HepG2 (cell line): ENCODE results near the gene PCBP2. TPM values are rescaled to one million over a fixed set of nuclear protein-coding genes. Genes with fewer than 3 reads are reported as not detected.

Experiments
- ATAC-seq: fragments of 200-7000 bp; cut with Tn5 transposase; 3 replicates; pipeline ENCODE4 v1.9.1; 2020; ENCODE audit warnings: mild to moderate bottlenecking, moderate library complexity
- BruUV-seq: library from RNA; stranded (reverse); fragments of 400-500 nt; replicated peaks from 2 replicates; lab custom pipeline; 2021; lab: Mats Ljungman, UMichigan
- CTCF ChIA-PET: fragments of 300-600 bp; formaldehyde crosslinking; extraction: SDS; loops from one replicate; lab custom pipeline; 2021; ENCODE audit warnings: low total read pairs, inconsistent platforms, low intra/inter-chr PET ratio; lab: Yijun Ruan, JAX
- POLR2A ChIA-PET: fragments of 350-600 bp; sonication (Branson Sonifier 250); formaldehyde crosslinking; loops from one replicate; lab custom pipeline; 2020; ENCODE audit warnings: antibody characterized with exemption, inconsistent platforms; lab: Yijun Ruan, JAX
- DNase-seq: peaks from one replicate; pipeline ENCODE4 v3.0.0-alpha.2; 2015; ENCODE audit warnings: low spot score
- FAIRE-seq: peaks from 3 replicates; lab custom pipeline; 2011; peaks lifted over from hg19 to GRCh38; lab: Jason Lieb, UNC
- H2AFZ ChIP-seq: one replicate; pipeline ENCODE4 v1.6.1; 2011; ENCODE audit warnings: low read length, inconsistent platforms
- H3K27ac ChIP-seq: fragments of 300-600 bp; 3 replicates; pipeline ENCODE4 v1.8.0; 2011; ENCODE audit warnings: mixed run types, mild to moderate bottlenecking, mixed read lengths, low read length, inconsistent platforms; ENCODE audit not compliant: insufficient read depth; ENCODE audit errors: extremely low read length
- H3K27me3 ChIP-seq, 2 experiments: fragments of 200-600 bp in 1 of 2; 2 replicates in 1 of 2; 3 replicates in 1 of 2; pipeline versions ENCODE4 v1.6.0 to v1.8.0; 2011; ENCODE audit warnings: low read length in 2 of 2, mild to moderate bottlenecking in 2 of 2, moderate library complexity in 2 of 2, inconsistent platforms in 1 of 2; ENCODE audit not compliant: insufficient read depth in 2 of 2, control insufficient read depth in 1 of 2
- H3K36me3 ChIP-seq, 2 experiments: fragments of 200-600 bp in 1 of 2; replicated peaks in 1 of 2; 2 replicates in 1 of 2; 3 replicates in 1 of 2; pipeline versions ENCODE4 v1.5.1 to v1.8.0; 2011; ENCODE audit warnings: low read length in 2 of 2, inconsistent platforms in 1 of 2; ENCODE audit not compliant: insufficient read depth in 2 of 2, control insufficient read depth in 1 of 2
- H3K4me1 ChIP-seq: 2 replicates; pipeline ENCODE4 v1.5.1; 2012; ENCODE audit warnings: low read length, inconsistent platforms; ENCODE audit not compliant: insufficient read depth
- H3K4me2 ChIP-seq: 2 replicates; pipeline ENCODE4 v1.6.0; 2011; ENCODE audit warnings: low read depth, low read length, inconsistent platforms
- H3K4me3 ChIP-seq, 3 experiments: fragments of 200-600 bp in 1 of 3; sonication (generic), shearing (Covaris generic) in 1 of 3; replicated peaks in 1 of 3; 2 replicates each; pipeline ENCODE4 v1.5.1; 2011 to 2016; ENCODE audit warnings: low read length in 3 of 3, inconsistent platforms in 2 of 3, low read depth in 2 of 3, mild to moderate bottlenecking in 2 of 3, control low read depth in 1 of 3, mixed read lengths in 1 of 3; ENCODE audit not compliant: insufficient read depth in 1 of 3
- H3K79me2 ChIP-seq: one replicate; pipeline ENCODE4 v1.6.1; 2011; ENCODE audit warnings: low read length, inconsistent platforms; ENCODE audit not compliant: insufficient read depth
- H3K9ac ChIP-seq: 2 replicates; pipeline ENCODE4 v1.6.0; 2011; ENCODE audit warnings: mild to moderate bottlenecking, low read depth, low read length, inconsistent platforms; ENCODE audit not compliant: insufficient read depth
- H3K9me3 ChIP-seq: 2 replicates; pipeline ENCODE4 v1.5.1; 2012; ENCODE audit warnings: mild to moderate bottlenecking, low read length
- H4K20me1 ChIP-seq: 2 replicates; pipeline ENCODE4 v1.6.0; 2011; ENCODE audit warnings: inconsistent platforms, mild to moderate bottlenecking, low read length, moderate library complexity; ENCODE audit not compliant: insufficient read depth
- ATF1 ChIP-seq: IDR thresholded peaks from 2 replicates; pipeline ENCODE4 v1.6.1; 2016; ENCODE audit warnings: mild to moderate bottlenecking, control low read depth
- CBX1 ChIP-seq: IDR thresholded peaks from one replicate; pipeline ENCODE4 v1.6.1; 2016; ENCODE audit warnings: antibody characterized with exemption, low read depth
- EEA1 ChIP-seq: sonication (generic); formaldehyde crosslinking; IDR thresholded peaks from 2 replicates; pipeline ENCODE4 v1.5.1; 2020; ENCODE audit warnings: mild to moderate bottlenecking, missing genetic modification reagents, borderline replicate concordance
- EP300 ChIP-seq, 3 experiments: sonication (generic) in 1 of 3; formaldehyde crosslinking in 1 of 3; IDR thresholded peaks; 2 replicates each; pipeline versions ENCODE4 v1.5.1 to v1.6.1; 2011 to 2020; ENCODE audit warnings: low read depth in 2 of 3, low read length in 2 of 3, borderline replicate concordance in 1 of 3, improper control_type of control experiment in 1 of 3, mild to moderate bottlenecking in 1 of 3, missing genetic modification reagents in 1 of 3, moderate library complexity in 1 of 3
- HNRNPK ChIP-seq: fragments of 200-400 bp; formaldehyde crosslinking; IDR thresholded peaks from 2 replicates; pipeline ENCODE4 v1.6.1; 2018; ENCODE audit warnings: low read length, low read depth, moderate library complexity, mild to moderate bottlenecking; ENCODE audit not compliant: poor library complexity, severe bottlenecking
- HOXA5 ChIP-seq: sonication (generic); formaldehyde crosslinking; IDR thresholded peaks from 2 replicates; pipeline ENCODE4 v1.4.0; 2020; ENCODE audit warnings: missing genetic modification reagents
- JUNB ChIP-seq: sonication (generic); formaldehyde crosslinking; IDR thresholded peaks from 2 replicates; pipeline ENCODE4 v1.8.0; 2022; ENCODE audit warnings: missing genetic modification reagents, mild to moderate bottlenecking, borderline replicate concordance
- MYNN ChIP-seq: sonication (generic); formaldehyde crosslinking; IDR thresholded peaks from 2 replicates; pipeline ENCODE4 v1.4.0; 2020; ENCODE audit warnings: mild to moderate bottlenecking, low read depth, missing genetic modification reagents
- NCOR1 ChIP-seq: fragments of 200-600 bp; sonication (generic); IDR thresholded peaks from 2 replicates; pipeline ENCODE4 v1.7.0; 2017; ENCODE audit warnings: antibody characterized with exemption, low read length, borderline replicate concordance
- NONO ChIP-seq, 2 experiments: fragments of 450-650 bp in 1 of 2; sonication (generic) in 1 of 2; formaldehyde crosslinking in 1 of 2; IDR thresholded peaks in 1 of 2; conservative IDR thresholded peaks in 1 of 2; 2 replicates each; pipeline versions ENCODE4 v1.6.1 to v1.8.0; 2017 to 2022; ENCODE audit warnings: mild to moderate bottlenecking in 1 of 2, missing genetic modification reagents in 1 of 2, moderate library complexity in 1 of 2
- PAF1 ChIP-seq: IDR thresholded peaks from 2 replicates; pipeline ENCODE4 v1.6.1; 2016; ENCODE audit warnings: missing genetic modification reagents, missing compliant biosample characterization
- SAFB2 ChIP-seq: sonication (generic); formaldehyde crosslinking; IDR thresholded peaks from 2 replicates; pipeline ENCODE4 v1.5.1; 2020; ENCODE audit warnings: missing genetic modification reagents, low read depth, mild to moderate bottlenecking, borderline replicate concordance
- TFDP1 ChIP-seq: IDR thresholded peaks from 2 replicates; pipeline ENCODE4 v1.6.1; 2016; ENCODE audit warnings: missing compliant biosample characterization, missing genetic modification reagents, borderline replicate concordance
- TIGD3 ChIP-seq: sonication (generic); formaldehyde crosslinking; IDR thresholded peaks from 2 replicates; pipeline ENCODE4 v1.5.1; 2020; ENCODE audit warnings: mild to moderate bottlenecking, missing genetic modification reagents, borderline replicate concordance
- ZBTB8A ChIP-seq: sonication (generic); formaldehyde crosslinking; IDR thresholded peaks from 2 replicates; pipeline ENCODE4 v1.4.0; 2020; ENCODE audit warnings: mild to moderate bottlenecking, low read depth, missing genetic modification reagents, borderline replicate concordance
- ZMYM2 ChIP-seq: sonication (generic); formaldehyde crosslinking; IDR thresholded peaks from 2 replicates; pipeline ENCODE4 v1.8.0; 2022; ENCODE audit warnings: mild to moderate bottlenecking, missing genetic modification reagents
- ZNF205 ChIP-seq: IDR thresholded peaks from 2 replicates; pipeline ENCODE4 v1.6.1; 2018; ENCODE audit warnings: missing biosample characterization, missing genetic modification reagents
- ZNF563 ChIP-seq: sonication (generic); formaldehyde crosslinking; IDR thresholded peaks from 2 replicates; pipeline ENCODE4 v1.8.0; 2022; ENCODE audit warnings: mild to moderate bottlenecking, moderate library complexity, missing genetic modification reagents
- WGBS: methylation state at CpG from one replicate; pipeline ENCODE4 v1.1.6; 2017; ENCODE audit warnings: low lambda C conversion rate; 5-methylcytosine and 5-hydroxymethylcytosine counted together
- in situ Hi-C: cut with HindIII; loops from 2 replicates; pipeline ENCODE4 v1.10.0; 2017; ENCODE audit warnings: low pct_unique_long_range_greater_than_20kb; ENCODE audit not compliant: extremely low pct_ligation_motif_present
- intact Hi-C: fragments of 100-400 bp; cut with micrococcal nuclease; formaldehyde crosslinking; loops from one replicate; pipeline ENCODE4 v1.10.0; 2022; ENCODE audit not compliant: unreplicated experiment
- polyA plus RNA-seq, 8 experiments: library from polyadenylated mRNA; depleted of rRNA in 3 of 8; stranded (reverse) in 7 of 8; unstranded in 1 of 8; fragments of >200 nt; fragmentation: Illumina TruSeq in 4 of 8; extraction: Trizol in 4 of 8; gene quantifications; 2 replicates each; pipeline versions ENCODE4 v1.2.1 to v1.2.3, GENCODE V29; 2011 to 2016; ENCODE audit warnings: low read depth in 4 of 8, missing spikeins in 1 of 8, mixed read lengths in 1 of 8; ENCODE audit not compliant: insufficient read depth in 1 of 8
- total RNA-seq, 5 experiments: library from RNA; depleted of rRNA; stranded (reverse); fragments of >200 nt; fragmentation: Illumina TruSeq; extraction: Trizol; gene quantifications; 2 replicates each; pipeline ENCODE4 v1.2.3, GENCODE V29; 2016; ENCODE audit warnings: low read depth in 1 of 5

The PCBP2 gene
- total and polyA plus RNA-seq, 2 of the 13 experiments (the other 11 are each of a cell fraction or from before 2014, with no cell fraction given) = 154 to 345 TPM

- peak within 1 kb of the TSS; percentile 71 to 78 (median 77) for H3K4me3 ChIP-seq
- H3K36me3 ChIP-seq = peaks cover 0 to 14% of the 10 kb centered on the region in 2 experiments; a peak in 4 of 5 replicates
- FAIRE-seq (peak; percentile 85), ATAC-seq (peak; percentile 97), DNase-seq (peak; percentile 98)
- 2% methylated on average over 28 of the region's 31 CpGs for WGBS
- intact Hi-C loops (no loop called here), in situ Hi-C loops (no loop called here)
- H3K79me2 ChIP-seq = peaks cover 15% of the 10 kb centered on the region
- BruUV-seq = TSS peak; percentile 99
- peaks cover 50% of the 10 kb centered on the region for H3K4me1 ChIP-seq
- H3K9me3 ChIP-seq = no peaks in the 10 kb centered on the region
- ChIA-PET CTCF (no interaction called here), POLR2A (interaction anchor here (0.6 to 3.1 kb wide), 28 partner anchors 9 to 397 kb away, joined by 3 to 25 read pairs (median 4); partner anchors contain the start of genes AAAS, MYG1, PFDN5 and SP1)
- H4K20me1 ChIP-seq = no peaks in the 10 kb centered on the region
- no peaks in the 10 kb centered on the region; a peak in 1 of 5 replicates for H3K27me3 ChIP-seq
- H2AFZ ChIP-seq = peak within 1 kb of the TSS; percentile 35
- H3K4me2 ChIP-seq = peak within 1 kb of the TSS; percentile 95
- peak within 1 kb of the TSS; percentile 90 for H3K27ac ChIP-seq
- H3K9ac ChIP-seq = peak within 1 kb of the TSS; percentile 79
- TF ChIP-seq PAF1 (CRISPR knock-in tag) = no peak
- no peak for TF ChIP-seq EEA1 (CRISPR knock-in tag)
- TF ChIP-seq ZBTB8A = no peak
- TF ChIP-seq ATF1 (CRISPR knock-in tag) = peak; percentile 11; the same call in 1 of the 2 replicates
- TF ChIP-seq ZMYM2 (CRISPR knock-in tag) = no peak
- TF ChIP-seq ZNF205 (CRISPR knock-in tag) = no peak
- no peak for TF ChIP-seq HNRNPK
- peak; percentile 56; the same call in 1 of the 2 replicates for TF ChIP-seq NCOR1
- TF ChIP-seq JUNB (CRISPR knock-in tag) = no peak
- no peak for TF ChIP-seq TIGD3 (CRISPR knock-in tag)
- TF ChIP-seq TFDP1 = no peak; the same call in 1 of the 2 replicates
- TF ChIP-seq EP300 (IDR thresholded peaks at IDR 0.05; ENCODE audit: low read depth in 2 of 2, low read length in 2 of 2) = 0 out of 4 replicates have a peak, but pooled peaks of 1 of the 2 experiments have one; percentile 10
- TF ChIP-seq EP300 (CRISPR knock-in tag; IDR thresholded peaks at IDR 0.05; ENCODE audit: borderline replicate concordance) = no peak
- TF ChIP-seq ZNF563 (CRISPR knock-in tag) = no peak
- peak; percentile 91 for TF ChIP-seq HOXA5 (CRISPR knock-in tag)
- TF ChIP-seq NONO (IDR thresholded peaks at IDR 0.05) = no peak
- no peak for TF ChIP-seq NONO (CRISPR knock-in tag; conservative IDR thresholded peaks at IDR 0.05)
- no peak for TF ChIP-seq MYNN (CRISPR knock-in tag)
- no peak for TF ChIP-seq CBX1
- no peak for TF ChIP-seq SAFB2 (CRISPR knock-in tag)
These were observed 10.7 kb upstream of the PCBP2 start, which contains the start of gene PRR13 for GRCh38 chr12:53441040-53441833. Gene PRR13 (plus strand): TSS chr12:53441734. CDS start chr12:53442715, 981 bp downstream.
